D721Med (cell line): ENCODE measurements around the gene PLA2G2D.

Source experiments
- DNase-seq: peaks from one replicate; pipeline ENCODE4 v3.0.0; 2011; ENCODE audit warnings: low spot score; ENCODE audit not compliant: insufficient read length
- FAIRE-seq: peaks from 2 replicates; lab custom pipeline; 2011; peaks lifted over from hg19 to GRCh38; lab: Jason Lieb, UNC
- TF ChIP-seq, protein P1 (sequence below): IDR thresholded peaks from 2 replicates; pipeline ENCODE4 v1.5.1; 2012; ENCODE audit warnings: mild to moderate bottlenecking, control low read depth; ENCODE audit not compliant: insufficient read depth; ENCODE audit errors: missing control alignments

Gene PLA2G2D

DNA sequence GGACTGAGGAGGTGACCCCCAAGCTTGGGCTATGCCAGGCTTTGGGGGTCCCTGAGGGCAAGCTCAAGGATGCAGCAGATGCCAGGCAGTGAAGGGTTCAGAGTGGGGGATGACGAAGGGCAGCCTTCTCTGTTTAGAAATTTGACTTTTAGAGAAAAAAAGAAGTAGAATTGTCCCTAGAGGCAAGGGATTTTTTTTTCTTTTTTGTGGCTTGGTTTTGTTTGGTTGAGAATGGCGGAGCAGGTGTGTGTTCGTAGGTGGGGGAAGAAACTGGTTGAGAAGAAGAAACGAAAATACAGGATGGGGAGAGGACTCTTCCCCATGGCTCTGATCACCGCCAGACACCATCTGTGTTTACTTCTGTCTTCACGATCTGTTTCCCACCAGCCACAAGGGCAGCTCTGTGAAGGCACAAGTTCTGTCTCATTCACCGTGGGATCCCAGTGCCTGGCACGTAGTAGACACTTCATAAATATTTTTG is 41.1 kb downstream of the PLA2G2D start:
- TF ChIP-seq, protein P1, sequence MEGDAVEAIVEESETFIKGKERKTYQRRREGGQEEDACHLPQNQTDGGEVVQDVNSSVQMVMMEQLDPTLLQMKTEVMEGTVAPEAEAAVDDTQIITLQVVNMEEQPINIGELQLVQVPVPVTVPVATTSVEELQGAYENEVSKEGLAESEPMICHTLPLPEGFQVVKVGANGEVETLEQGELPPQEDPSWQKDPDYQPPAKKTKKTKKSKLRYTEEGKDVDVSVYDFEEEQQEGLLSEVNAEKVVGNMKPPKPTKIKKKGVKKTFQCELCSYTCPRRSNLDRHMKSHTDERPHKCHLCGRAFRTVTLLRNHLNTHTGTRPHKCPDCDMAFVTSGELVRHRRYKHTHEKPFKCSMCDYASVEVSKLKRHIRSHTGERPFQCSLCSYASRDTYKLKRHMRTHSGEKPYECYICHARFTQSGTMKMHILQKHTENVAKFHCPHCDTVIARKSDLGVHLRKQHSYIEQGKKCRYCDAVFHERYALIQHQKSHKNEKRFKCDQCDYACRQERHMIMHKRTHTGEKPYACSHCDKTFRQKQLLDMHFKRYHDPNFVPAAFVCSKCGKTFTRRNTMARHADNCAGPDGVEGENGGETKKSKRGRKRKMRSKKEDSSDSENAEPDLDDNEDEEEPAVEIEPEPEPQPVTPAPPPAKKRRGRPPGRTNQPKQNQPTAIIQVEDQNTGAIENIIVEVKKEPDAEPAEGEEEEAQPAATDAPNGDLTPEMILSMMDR = no peak
- DNase-seq (no peak), FAIRE-seq (no peak)

DNA sequence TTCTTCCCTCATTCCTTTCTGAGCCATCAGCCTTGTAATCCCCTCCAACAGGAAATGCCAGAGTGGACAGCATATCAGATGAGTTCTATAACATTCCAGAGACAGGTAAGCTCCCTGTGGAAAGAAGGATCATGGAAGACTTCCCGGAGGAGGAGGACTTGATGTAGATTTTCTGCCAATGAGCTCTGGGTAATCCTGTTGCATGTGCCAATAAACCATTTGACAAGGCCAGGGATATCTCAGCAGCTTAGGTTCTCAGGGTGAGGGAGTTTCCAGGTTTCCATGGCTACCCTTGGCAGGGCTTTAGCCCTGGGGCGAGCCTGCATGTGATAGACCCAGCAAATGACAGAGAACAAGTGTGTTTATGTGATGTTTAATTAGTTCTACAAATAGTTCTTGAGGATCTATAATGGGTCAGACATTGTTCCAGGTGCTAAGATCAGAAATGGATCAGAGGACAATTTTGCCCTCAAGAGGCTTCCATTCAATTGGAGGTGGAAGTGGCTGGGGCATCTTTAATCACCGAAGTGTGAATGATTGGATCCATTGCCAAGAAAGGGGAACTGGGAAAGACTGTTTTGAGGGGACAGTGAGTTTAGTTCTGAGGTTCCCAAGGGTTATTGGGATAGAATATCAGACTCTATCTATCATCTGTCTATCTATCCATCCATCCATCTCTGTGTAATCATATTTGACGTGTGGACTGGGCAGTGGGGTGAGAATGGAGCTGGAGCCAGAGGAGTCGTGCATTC is 42.5 kb downstream of the PLA2G2D start:
- no peak for FAIRE-seq
- DNase-seq = no peak
- TF ChIP-seq, protein P1 = no peak

DNA sequence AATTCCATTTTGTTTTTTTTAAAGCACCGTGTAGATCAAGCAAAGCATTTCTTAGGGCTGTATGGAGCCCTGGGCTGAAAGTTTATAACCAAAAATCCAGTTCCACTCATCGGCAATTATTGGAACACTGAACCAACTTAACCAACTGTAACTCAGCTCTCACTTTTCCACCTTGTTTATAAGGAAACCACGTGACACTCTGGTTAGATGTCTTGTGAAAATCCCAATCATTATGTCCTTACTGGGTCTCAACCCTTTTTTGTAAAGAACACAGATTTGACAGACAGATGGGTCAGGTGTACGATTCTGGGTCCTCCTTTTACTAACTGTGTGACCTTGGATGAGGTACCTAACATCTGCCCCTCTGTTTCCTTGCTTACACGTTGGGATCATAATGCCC is 43.1 kb downstream of the PLA2G2D start:
- no peak for FAIRE-seq
- DNase-seq = no peak
- TF ChIP-seq, protein P1 = no peak

DNA sequence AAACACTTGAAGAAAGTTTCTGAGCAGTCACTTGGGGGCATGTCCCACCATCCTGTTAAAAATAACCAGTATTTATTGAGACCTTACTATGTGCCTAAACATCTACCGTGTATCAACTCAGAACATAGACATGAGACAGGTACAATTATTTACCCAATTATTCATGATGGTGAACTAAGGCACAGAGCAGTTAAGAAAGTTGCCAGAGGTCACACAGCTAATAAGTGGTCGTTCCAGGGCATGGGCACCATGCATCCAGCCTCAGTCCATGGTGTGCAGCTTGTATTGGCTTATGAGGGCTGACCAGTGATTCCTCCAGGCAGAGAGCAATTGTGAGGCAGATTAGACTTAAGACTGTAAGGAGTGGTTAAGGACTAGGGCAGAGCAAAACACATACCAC is 44.0 kb downstream of the PLA2G2D start:
- FAIRE-seq (no peak), DNase-seq (no peak)
- TF ChIP-seq, protein P1 = no peak

DNA sequence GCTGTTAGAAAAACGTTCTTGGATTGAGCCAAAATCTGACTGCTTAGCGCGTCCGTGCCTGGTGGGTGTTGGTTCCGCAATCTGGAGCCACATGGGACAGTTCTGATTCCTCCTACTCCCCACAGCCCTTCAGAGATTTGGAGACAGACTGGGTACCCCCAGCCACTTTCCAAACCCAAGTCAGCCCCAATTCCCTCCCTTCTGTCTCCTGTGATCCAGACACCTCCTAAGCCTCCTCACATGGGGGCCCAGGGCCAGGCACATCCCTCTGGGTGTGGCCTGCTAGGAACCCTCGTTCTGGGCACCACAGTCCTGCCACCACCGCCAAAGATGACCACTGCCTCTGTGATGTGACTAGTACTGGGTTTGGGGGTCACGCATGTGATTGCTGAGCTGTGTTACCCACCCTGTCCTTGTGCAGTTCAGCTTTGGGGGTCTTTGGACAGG is 44.6 kb downstream of the PLA2G2D start:
- DNase-seq = no peak
- TF ChIP-seq, protein P1 = no peak
- FAIRE-seq = no peak

DNA sequence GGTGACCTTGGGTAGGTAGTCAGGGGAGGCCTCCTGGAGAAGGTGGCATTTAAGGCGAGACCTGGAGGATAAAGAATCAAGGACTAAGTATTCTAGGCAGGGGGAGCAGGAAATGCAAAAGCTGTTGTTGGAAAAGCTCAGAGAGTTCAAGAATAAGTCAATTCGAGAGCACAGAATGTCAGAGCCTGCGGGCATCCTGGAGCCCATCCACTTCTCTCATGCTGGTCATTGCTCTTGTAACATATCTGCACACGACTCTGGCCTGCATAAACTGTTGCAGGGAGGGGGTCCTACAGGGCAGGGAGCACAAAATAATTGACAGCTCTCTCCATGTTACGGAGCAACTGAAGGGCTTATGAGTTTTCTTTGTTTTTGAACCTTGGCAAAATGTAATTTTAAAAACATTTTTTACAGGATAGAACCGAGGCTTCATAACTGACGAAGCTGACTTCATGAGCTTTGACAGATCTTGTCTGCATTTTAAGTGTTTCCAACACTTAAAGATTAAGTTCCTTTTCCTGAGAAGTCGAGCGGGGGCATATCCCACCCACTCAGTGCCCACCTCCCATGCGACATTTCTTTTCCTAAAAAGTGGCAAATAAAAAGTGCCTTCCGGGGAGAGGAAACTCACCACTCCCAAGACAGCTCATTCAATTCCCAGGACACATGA is 45.1 kb downstream of the PLA2G2D start:
- TF ChIP-seq, protein P1 = no peak
- no peak for DNase-seq
- FAIRE-seq = no peak

DNA sequence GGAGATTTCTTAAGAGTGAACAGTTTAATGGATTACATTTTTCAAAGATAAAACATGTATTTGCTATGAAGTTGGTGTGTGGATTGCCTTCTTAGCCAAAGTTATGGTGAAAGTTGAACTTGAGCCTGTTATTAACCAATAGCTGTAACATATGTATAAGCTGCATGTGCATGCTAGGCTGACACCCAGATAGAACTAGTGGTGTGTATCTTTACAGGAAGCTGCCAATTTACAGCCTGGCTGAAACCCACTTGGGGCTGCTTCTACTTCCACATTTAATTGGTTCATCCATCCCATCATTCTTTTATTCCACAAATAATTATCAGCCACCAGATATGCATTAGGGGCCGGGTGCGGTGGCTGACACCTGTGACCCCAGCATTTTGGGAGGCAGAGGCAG is 46.1 kb downstream of the PLA2G2D start:
- TF ChIP-seq, protein P1 = no peak
- FAIRE-seq (no peak), DNase-seq (no peak)
